ENCODE measurements around the gene VENTX. TPM values are rescaled to one million over a fixed set of nuclear protein-coding genes. Genes with fewer than 3 reads are reported as not detected.
"Not testable (repeated sequence)": the region's sequence is repeated elsewhere in the genome, so short reads cannot be mapped to it uniquely, and the experiment has no call there.

The VENTX gene
- total RNA-seq, 2 donors from 2014 or later = 0.44 to 0.63 TPM

DNA sequence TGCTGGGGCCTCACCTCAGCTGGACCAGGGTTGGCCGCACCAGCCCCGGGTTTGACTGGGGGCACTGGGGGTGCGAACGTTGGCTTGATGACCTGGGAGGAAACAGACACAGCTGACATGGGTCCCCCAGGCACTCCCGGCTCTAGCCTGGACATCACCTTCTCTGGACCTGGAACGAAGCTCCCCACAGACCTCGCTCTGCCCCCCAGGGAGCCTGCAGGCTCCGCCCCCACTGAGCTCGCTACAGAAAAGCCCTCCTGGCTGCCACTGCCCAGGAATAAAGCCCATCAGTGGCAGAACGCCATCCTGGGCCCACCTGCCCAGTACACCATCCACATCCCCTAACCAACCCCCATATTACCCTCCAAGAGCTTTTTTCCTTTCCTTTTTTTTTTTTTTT lies 26.0 kb downstream of the VENTX start:
- no peak for DNase-seq (ENCODE audit: low spot score)
- H3K9me3 ChIP-seq = no peaks in the 10 kb centered on the region
- H3K36me3 ChIP-seq = no peaks in the 10 kb centered on the region
- no peaks in the 10 kb centered on the region for H3K27me3 ChIP-seq
- H3K4me3 ChIP-seq = no peak overlapping the region
- H3K4me1 ChIP-seq = peaks cover 0 to 35% of the 10 kb centered on the region in 2 donors
- TF ChIP-seq, protein P1, sequence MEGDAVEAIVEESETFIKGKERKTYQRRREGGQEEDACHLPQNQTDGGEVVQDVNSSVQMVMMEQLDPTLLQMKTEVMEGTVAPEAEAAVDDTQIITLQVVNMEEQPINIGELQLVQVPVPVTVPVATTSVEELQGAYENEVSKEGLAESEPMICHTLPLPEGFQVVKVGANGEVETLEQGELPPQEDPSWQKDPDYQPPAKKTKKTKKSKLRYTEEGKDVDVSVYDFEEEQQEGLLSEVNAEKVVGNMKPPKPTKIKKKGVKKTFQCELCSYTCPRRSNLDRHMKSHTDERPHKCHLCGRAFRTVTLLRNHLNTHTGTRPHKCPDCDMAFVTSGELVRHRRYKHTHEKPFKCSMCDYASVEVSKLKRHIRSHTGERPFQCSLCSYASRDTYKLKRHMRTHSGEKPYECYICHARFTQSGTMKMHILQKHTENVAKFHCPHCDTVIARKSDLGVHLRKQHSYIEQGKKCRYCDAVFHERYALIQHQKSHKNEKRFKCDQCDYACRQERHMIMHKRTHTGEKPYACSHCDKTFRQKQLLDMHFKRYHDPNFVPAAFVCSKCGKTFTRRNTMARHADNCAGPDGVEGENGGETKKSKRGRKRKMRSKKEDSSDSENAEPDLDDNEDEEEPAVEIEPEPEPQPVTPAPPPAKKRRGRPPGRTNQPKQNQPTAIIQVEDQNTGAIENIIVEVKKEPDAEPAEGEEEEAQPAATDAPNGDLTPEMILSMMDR (IDR thresholded peaks at IDR 0.05) = no peak
- H3K27ac ChIP-seq = no peak overlapping the region

DNA sequence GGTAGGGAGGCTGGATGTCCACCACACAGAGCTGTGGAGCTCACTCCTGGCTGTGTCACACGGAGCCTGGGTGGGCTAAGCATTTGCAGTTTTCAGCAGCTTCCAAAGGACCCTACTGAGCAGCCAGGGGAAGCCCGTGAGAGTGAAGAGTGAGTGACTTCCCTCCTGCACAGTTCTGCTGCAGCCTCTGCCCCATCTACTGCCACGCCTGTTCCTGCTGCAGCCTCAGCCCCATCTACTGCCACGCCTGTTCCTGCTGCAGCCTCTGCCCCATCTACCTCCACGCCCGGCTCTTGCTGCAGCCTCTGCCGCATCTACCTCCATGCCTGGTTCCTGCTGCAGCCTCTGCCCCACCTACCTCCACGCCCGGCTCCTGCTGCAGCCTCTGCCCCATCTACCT lies 26.8 kb downstream of the VENTX start:
- no peaks in the 10 kb centered on the region for H3K36me3 ChIP-seq
- H3K27ac ChIP-seq = no peak overlapping the region
- no peak overlapping the region for H3K4me3 ChIP-seq
- H3K27me3 ChIP-seq = no peaks in the 10 kb centered on the region
- H3K4me1 ChIP-seq = peaks cover 0 to 27% of the 10 kb centered on the region in 2 donors
- H3K9me3 ChIP-seq = no peaks in the 10 kb centered on the region
- DNase-seq (ENCODE audit: low spot score) = no peak
- TF ChIP-seq, protein P1 (IDR thresholded peaks at IDR 0.05) = no peak

DNA sequence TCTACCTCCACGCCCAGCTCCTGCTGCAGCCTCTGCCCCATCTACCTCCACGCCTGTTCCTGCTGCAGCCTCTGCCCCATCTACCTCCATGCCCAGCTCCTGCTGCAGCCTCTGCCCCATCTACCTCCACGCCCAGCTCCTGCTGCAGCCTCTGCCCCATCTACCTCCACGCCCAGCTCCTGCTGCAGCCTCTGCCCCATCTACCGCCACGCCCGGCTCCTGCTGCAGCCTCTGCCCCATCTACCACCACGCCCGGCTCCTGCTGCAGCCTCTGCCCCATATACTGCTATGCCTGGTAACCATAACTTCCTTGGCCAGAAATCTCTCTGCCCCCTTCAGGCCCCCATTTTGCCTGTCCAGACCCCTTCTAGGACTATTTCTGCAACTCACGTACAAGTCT lies 27.4 kb downstream of the VENTX start:
- not testable (repeated sequence) for H3K27me3 ChIP-seq; DNase-seq (ENCODE audit: low spot score); H3K9me3 ChIP-seq; H3K4me3 ChIP-seq; H3K27ac ChIP-seq; H3K36me3 ChIP-seq
- peaks cover 0 to 22% of the 10 kb centered on the region in 2 donors for H3K4me1 ChIP-seq

DNA sequence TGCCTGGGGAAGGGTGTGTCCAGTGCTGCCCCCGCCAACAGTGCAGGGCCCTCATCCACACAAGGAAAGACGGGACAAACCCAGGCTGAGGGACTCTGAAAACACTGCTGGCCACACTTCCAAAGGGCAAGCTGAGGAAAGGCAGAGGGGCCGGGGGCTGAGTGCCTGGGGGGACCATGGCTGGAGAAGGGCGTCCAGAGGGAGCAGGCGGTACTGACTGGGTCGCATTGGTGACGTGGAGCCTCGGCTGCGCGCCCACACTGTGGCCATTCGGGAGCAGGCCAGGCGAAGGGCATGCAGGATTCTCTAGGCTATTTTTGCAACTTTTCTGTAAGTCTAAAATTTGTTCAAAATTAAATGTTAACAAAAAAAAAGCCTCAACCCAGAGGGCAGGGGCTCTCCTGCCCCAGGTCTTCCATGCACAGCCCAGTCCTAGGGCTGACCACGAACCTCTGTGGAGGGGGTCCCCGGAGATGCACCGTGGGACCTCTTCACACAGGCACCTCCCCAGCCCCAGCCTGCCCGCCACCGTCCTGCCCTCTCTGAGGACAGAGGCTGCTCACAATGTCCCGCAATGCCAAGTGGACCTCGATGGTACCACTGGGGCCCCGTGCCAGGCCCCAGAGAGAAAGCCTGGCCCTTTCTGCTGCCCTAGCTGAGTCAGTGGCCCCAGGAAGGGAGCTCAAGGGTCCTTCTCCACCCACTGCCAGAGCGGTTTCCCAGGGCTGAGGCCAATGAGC lies 28.6 kb downstream of the VENTX start:
- Histone ChIP-seq H3K36me3 (no peaks in the 10 kb centered on the region), H3K27ac (no peak overlapping the region), H3K9me3 (no peaks in the 10 kb centered on the region), H3K4me3 (no peak overlapping the region), H3K27me3 (no peaks in the 10 kb centered on the region), H3K4me1 (peaks cover 0 to 10% of the 10 kb centered on the region in 2 donors)
- TF ChIP-seq, protein P1 (IDR thresholded peaks at IDR 0.05) = no peak
- DNase-seq (ENCODE audit: low spot score) = no peak

DNA sequence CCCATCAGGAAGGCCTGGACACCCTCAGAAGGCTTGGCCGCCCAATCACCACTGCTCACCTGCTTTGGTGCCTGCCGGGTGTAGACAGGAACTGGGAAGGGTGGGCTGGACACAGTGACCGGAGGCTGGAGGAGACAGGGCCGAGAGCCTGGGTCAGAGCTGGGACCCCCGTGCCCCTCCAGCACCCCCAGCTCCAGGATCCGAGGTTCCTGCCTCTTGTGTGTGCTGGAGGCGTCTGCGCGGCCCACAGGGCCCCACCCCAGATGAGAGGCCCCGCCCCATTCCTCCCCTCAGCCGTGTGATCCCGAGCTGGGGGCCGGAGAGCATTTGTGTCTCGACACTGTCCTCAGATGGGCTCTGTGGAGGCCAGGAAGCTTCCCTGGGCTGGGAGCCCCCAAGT lies 29.6 kb downstream of the VENTX start:
- H3K4me3 ChIP-seq = no peak overlapping the region
- H3K27ac ChIP-seq = no peak overlapping the region
- no peaks in the 10 kb centered on the region for H3K9me3 ChIP-seq
- peaks cover 0 to 5% of the 10 kb centered on the region in 2 donors for H3K4me1 ChIP-seq
- DNase-seq (ENCODE audit: low spot score) = no peak
- TF ChIP-seq, protein P1 (IDR thresholded peaks at IDR 0.05) = no peak
- H3K36me3 ChIP-seq = no peaks in the 10 kb centered on the region
- H3K27me3 ChIP-seq = no peaks in the 10 kb centered on the region

DNA sequence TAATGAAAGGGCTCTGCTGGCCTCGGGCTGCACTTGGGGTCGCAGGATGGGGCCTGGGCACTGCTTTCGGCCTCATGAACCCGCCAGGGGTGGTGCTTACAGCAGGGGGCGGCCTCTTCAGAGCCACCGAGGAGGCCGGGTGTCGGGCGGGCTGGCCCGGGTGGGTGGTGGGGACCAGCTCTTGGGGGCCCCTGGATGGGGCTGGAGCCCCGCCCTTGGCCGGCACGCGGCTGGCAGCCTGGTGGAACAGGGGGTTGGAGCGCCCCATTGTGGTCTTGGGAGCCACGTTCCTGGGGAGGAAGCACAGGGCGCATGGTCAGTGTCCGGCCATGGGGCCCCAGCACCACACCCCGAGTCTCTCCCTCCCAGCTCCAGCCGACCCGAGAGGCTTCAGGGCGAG lies 30.2 kb downstream of the VENTX start:
- TF ChIP-seq, protein P1 (IDR thresholded peaks at IDR 0.05) = no peak
- H3K27me3 ChIP-seq = no peaks in the 10 kb centered on the region
- no peak overlapping the region for H3K27ac ChIP-seq
- no peak overlapping the region for H3K4me3 ChIP-seq
- H3K36me3 ChIP-seq = no peaks in the 10 kb centered on the region
- H3K9me3 ChIP-seq = no peaks in the 10 kb centered on the region
- H3K4me1 ChIP-seq = peaks cover 0 to under 1% of the 10 kb centered on the region in 2 donors
- DNase-seq (ENCODE audit: low spot score) = no peak

Data from right atrium auricular region (tissue), 2 donors.